ENCODE data around the gene LCORL.
"Not testable (repeated sequence)": the region's sequence is repeated elsewhere in the genome, so short reads cannot be mapped to it uniquely, and the experiment has no call there.

The LCORL gene

GRCh38 chr4:18021720-18022571 is at the start of gene LCORL:
LCORL (minus strand) TSS chr4:18021755; CDS start chr4:18021751, 4 bp downstream.
- DNase-seq, result peak; percentile 95

- DNase-seq, result no peak
Observed at GRCh38 chr4:18069810-18070209, 48.3 kb upstream of the LCORL start.

- DNase-seq, result no peak
Observed at GRCh38 chr4:18067031-18067430, 45.5 kb upstream of the LCORL start.

- no peak for DNase-seq
Observed at GRCh38 chr4:18063079-18063478, 41.5 kb upstream of the LCORL start.

GRCh38 chr4:18057821-18058533 is 36.4 kb upstream of the LCORL start:
- DNase-seq, result no peak

GRCh38 chr4:18056030-18056429 is 34.5 kb upstream of the LCORL start:
- no peak for DNase-seq

GRCh38 chr4:18052158-18052557 is 30.6 kb upstream of the LCORL start:
- no peak for DNase-seq

GRCh38 chr4:18051281-18051680 is 29.7 kb upstream of the LCORL start:
- no peak for DNase-seq

- no peak for DNase-seq
Observed at GRCh38 chr4:18050448-18050847, 28.9 kb upstream of the LCORL start.

- no peak for DNase-seq
Observed at GRCh38 chr4:18049446-18049845, 27.9 kb upstream of the LCORL start.

GRCh38 chr4:18042754-18043153 is 21.2 kb upstream of the LCORL start:
- DNase-seq, result no peak

GRCh38 chr4:18042012-18042411 is 20.5 kb upstream of the LCORL start:
- no peak for DNase-seq

GRCh38 chr4:18041114-18041513 is 19.6 kb upstream of the LCORL start:
- DNase-seq, result no peak

- DNase-seq, result no peak
Observed at GRCh38 chr4:18039113-18039512, 17.6 kb upstream of the LCORL start.

GRCh38 chr4:18036369-18036768 is 14.8 kb upstream of the LCORL start:
- not testable (repeated sequence) for DNase-seq

- no peak for DNase-seq
Observed at GRCh38 chr4:18034099-18034498, 12.5 kb upstream of the LCORL start.

- no peak for DNase-seq
Observed at GRCh38 chr4:18033111-18034085, 11.8 kb upstream of the LCORL start.

- DNase-seq, result no peak
Observed at GRCh38 chr4:18025288-18025687, 3.7 kb upstream of the LCORL start.

- no peak for DNase-seq
Observed at GRCh38 chr4:18022572-18023050, 1.1 kb upstream of the LCORL start.

GRCh38 chr4:18021470-18021719 is 160 bp downstream of the LCORL start:
- no peak for DNase-seq

GRCh38 chr4:18020671-18021469 is 685 bp downstream of the LCORL start:
- peak; percentile 86 for DNase-seq

- DNase-seq, result no peak
Observed at GRCh38 chr4:18020145-18020670, 1.3 kb downstream of the LCORL start.

Data from fibroblast of skin of right quadriceps (primary cell).